Measurements from ENCODE around the gene GREM1.

Gene GREM1

DNA sequence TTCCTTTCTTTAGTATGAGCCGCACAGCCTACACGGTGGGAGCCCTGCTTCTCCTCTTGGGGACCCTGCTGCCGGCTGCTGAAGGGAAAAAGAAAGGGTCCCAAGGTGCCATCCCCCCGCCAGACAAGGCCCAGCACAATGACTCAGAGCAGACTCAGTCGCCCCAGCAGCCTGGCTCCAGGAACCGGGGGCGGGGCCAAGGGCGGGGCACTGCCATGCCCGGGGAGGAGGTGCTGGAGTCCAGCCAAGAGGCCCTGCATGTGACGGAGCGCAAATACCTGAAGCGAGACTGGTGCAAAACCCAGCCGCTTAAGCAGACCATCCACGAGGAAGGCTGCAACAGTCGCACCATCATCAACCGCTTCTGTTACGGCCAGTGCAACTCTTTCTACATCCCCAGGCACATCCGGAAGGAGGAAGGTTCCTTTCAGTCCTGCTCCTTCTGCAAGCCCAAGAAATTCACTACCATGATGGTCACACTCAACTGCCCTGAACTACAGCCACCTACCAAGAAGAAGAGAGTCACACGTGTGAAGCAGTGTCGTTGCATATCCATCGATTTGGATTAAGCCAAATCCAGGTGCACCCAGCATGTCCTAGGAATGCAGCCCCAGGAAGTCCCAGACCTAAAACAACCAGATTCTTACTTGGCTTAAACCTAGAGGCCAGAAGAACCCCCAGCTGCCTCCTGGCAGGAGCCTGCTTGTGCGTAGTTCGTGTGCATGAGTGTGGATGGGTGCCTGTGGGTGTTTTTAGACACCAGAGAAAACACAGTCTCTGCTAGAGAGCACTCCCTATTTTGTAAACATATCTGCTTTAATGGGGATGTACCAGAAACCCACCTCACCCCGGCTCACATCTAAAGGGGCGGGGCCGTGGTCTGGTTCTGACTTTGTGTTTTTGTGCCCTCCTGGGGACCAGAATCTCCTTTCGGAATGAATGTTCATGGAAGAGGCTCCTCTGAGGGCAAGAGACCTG is 13.2 kb downstream of the GREM1 start:
- no peak for DNase-seq (ENCODE audit: low read depth, low spot score)

- no peak for DNase-seq (ENCODE audit: low read depth, low spot score)
Observed at GRCh38 chr15:32732574-32733157, 14.9 kb downstream of the GREM1 start.

DNA sequence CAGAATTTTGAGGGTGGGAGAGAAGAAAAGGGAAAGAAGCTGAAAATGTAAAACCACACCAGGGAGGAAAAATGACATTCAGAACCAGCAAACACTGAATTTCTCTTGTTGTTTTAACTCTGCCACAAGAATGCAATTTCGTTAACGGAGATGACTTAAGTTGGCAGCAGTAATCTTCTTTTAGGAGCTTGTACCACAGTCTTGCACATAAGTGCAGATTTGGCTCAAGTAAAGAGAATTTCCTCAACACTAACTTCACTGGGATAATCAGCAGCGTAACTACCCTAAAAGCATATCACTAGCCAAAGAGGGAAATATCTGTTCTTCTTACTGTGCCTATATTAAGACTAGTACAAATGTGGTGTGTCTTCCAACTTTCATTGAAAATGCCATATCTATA is 15.5 kb downstream of the GREM1 start:
- no peak for DNase-seq (ENCODE audit: low read depth, low spot score)

DNA sequence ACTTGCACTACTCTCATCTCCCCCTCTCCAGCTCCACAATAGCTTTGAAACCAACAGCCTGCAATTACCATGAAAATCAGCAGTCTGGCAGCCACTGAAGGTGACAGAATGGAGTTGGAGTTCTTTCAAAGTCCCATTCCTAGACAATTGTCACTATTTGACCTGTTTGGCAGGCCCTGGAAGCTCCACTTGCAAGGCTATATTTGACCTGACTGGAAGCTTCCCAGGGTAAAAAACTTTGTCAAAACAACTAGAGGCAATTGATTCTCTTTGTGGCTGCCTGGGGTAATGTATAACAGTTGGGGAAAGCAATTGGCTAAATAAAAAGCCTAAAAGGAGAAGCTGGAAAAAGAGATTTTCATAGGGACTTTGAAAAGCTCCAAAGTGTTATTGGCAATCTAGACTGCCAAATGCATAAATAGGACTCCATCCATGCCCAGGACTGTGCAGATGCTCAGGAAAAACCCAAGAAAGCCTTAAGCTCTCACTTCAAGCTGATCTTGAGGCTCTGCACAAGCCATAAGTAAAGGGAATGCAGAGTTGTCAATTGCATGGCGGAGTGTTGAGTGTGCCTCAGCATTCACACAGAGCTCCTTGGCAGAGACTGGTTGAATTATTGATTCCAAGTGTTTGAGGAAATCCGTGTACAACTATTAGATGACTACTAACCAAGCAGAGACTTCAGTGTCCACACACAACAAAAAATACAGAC is 18.3 kb downstream of the GREM1 start:
- DNase-seq (ENCODE audit: low read depth, low spot score): no peak

DNA sequence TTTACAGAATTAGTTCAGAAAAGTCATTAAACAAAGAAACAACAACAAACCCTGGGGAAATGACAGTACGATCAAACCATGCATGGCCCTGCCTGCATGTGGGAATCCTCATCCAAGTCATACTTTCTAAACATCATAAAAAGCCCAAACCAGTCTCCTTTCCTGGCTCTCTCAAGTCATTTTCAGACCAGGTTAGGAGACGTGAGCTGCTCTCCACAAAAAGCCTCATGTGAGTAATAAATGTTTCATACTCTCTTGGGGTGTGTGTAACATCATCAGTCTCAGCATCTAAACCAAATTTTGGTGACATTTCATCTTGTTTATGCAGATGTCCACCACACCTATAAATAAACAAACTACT is 18.9 kb downstream of the GREM1 start:
- no peak for DNase-seq (ENCODE audit: low read depth, low spot score)

- no peak for DNase-seq (ENCODE audit: low read depth, low spot score)
Observed at GRCh38 chr15:32737304-32737703, 19.5 kb downstream of the GREM1 start.

DNA sequence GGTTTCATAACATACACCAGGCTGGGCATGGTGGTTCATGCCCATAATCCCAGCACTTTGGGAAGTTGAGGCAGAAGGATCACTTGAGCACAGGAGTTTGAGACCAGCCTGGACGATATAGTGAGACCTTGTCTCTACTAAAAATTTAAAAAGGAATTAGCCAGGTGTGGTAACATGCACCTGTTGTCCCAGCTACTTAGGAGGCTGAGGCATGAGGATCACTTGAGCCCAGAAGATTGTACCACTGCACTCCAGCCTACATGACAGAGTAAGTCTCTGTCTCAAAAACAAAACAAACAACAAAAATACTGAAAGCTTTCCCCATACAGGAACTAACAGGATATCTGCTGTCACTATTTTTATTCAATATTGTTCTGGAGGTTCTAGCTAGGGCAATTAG is 20.9 kb downstream of the GREM1 start:
- DNase-seq (ENCODE audit: low read depth, low spot score): no peak

DNA sequence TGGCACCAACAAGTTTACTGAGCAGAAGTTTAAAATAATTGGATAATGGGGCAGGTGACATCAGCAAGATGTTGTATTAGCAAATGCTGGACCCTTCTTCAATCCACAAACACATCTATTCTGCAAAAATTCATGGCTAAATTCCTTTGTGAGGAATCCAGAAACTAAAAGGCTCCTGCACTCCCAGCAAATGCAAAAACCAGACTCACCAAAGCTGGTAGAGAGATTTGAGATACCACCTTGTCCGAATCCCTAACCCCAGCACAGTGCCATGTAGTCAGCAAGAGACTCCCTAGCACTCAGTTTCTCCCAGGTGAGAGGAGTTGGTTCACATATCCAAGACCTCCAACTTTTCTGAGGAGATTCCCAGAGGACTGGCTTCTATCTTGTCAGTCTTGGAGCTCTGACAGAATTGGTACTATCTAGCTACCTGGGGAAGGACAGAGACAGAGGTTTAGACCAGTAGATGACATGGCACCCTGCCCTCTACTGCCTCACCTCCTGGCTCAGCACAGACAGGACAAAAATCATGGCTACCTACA is 21.8 kb downstream of the GREM1 start:
- DNase-seq (ENCODE audit: low read depth, low spot score): no peak

- no peak for DNase-seq (ENCODE audit: low read depth, low spot score)
Observed at GRCh38 chr15:32743411-32744140, 25.8 kb downstream of the GREM1 start.

- no peak for DNase-seq (ENCODE audit: low read depth, low spot score)
Observed at GRCh38 chr15:32746116-32746857, 28.5 kb downstream of the GREM1 start.

DNA sequence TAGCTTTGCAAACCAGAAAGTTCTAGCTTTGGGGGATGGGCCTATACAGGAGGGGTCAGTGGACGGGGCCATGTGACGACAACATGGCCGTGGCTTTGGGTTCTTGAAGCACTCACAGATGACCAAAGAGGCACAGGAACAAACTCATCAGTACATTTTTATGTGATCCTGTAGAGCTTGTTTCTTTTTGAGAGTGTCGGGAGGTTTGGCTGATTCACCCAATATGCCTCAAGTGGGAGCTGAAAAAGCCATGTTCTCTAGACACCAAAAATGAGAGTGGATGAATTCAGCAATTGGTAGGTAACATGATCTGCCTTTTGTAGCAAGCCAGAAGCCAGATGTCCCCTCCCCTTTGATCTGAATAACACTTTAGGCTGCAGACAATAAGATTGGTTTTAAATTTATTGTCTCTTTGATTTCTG is 30.1 kb downstream of the GREM1 start:
- DNase-seq (ENCODE audit: low read depth, low spot score): no peak

- DNase-seq (ENCODE audit: low read depth, low spot score): no peak
Observed at GRCh38 chr15:32750979-32751378, 33.2 kb downstream of the GREM1 start.

GRCh38 chr15:32757426-32757825 is 39.6 kb downstream of the GREM1 start:
- no peak for DNase-seq (ENCODE audit: low read depth, low spot score)

- no peak for DNase-seq (ENCODE audit: low read depth, low spot score)
Observed at GRCh38 chr15:32763295-32763694, 45.5 kb downstream of the GREM1 start.

DNA sequence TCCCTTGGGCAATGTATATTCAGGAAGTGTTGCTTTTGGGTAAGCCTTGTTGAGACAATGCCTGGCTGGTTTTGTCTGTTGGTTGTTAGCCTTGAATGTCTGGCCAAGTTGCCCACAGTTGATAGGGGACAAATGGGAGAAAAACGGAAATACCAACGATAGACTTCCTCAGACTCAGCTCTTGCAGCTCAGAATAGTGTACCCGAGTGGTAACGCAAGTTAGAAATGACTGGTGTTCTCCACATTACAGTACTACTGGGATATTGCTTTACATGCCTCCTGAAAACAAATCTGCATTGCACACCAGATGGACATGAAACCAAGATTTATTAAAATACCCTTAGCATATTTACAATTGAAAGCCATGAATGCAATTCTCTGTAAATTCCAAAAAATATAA is 47.4 kb downstream of the GREM1 start:
- DNase-seq (ENCODE audit: low read depth, low spot score): no peak

- no peak for DNase-seq (ENCODE audit: low read depth, low spot score)
Observed at GRCh38 chr15:32766101-32766500, 48.3 kb downstream of the GREM1 start.

GRCh38 chr15:32767236-32767635 is 49.4 kb downstream of the GREM1 start:
- DNase-seq (ENCODE audit: low read depth, low spot score): no peak

GRCh38 chr15:32774022-32774421 is 56.2 kb downstream of the GREM1 start:
- no peak for DNase-seq (ENCODE audit: low read depth, low spot score)

- DNase-seq (ENCODE audit: low read depth, low spot score): no peak
Observed at GRCh38 chr15:32775103-32775502, 57.3 kb downstream of the GREM1 start.

GRCh38 chr15:32778391-32779176 is 60.8 kb downstream of the GREM1 start:
- no peak for DNase-seq (ENCODE audit: low read depth, low spot score)

Data from smooth muscle cell of the brain vasculature (primary cell).